Mammary epithelial cell (primary cell): ENCODE measurements around the gene GJC2.

Experiments
- EZH2 ChIP-seq: IDR thresholded peaks from 2 replicates; pipeline ENCODE4 v1.6.1; 2012; ENCODE audit warnings: low read length, inconsistent platforms, borderline replicate concordance
- TF ChIP-seq, protein P1 (sequence below), 2 donors: IDR thresholded peaks in 1 of 2; conservative IDR thresholded peaks in 1 of 2; 2 replicates each; pipeline ENCODE4 v1.5.1; 2011 to 2012; ENCODE audit warnings: inconsistent platforms in 2 of 2, low read length in 2 of 2, mild to moderate bottlenecking in 2 of 2, control low read depth in 1 of 2, low read depth in 1 of 2; ENCODE audit not compliant: insufficient read depth in 1 of 2; ENCODE audit errors: extremely low read depth in 1 of 2

DNA sequence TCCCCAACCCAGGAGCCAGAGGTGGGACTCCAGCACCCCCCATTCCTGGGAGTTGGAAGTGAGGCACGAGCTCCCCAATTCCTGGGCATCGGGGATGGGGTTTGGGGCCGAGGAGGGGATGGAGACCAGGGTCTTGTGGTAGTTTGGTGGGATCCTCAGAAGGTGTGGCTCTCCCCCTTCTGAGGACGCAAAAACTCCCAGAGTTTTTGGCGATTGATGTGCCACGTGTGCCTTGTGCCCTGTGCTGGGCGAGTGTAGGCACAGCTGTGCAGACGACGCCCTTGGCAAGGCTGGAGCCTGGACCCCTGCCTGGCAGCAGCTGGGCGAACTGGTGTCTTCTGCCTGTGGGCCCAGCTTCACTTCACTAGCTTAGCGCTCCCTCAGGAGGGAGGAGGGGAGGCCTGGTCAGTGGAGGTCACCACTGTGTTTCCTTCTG lies 7.0 kb upstream of the GJC2 start:
- TF ChIP-seq, protein P1, sequence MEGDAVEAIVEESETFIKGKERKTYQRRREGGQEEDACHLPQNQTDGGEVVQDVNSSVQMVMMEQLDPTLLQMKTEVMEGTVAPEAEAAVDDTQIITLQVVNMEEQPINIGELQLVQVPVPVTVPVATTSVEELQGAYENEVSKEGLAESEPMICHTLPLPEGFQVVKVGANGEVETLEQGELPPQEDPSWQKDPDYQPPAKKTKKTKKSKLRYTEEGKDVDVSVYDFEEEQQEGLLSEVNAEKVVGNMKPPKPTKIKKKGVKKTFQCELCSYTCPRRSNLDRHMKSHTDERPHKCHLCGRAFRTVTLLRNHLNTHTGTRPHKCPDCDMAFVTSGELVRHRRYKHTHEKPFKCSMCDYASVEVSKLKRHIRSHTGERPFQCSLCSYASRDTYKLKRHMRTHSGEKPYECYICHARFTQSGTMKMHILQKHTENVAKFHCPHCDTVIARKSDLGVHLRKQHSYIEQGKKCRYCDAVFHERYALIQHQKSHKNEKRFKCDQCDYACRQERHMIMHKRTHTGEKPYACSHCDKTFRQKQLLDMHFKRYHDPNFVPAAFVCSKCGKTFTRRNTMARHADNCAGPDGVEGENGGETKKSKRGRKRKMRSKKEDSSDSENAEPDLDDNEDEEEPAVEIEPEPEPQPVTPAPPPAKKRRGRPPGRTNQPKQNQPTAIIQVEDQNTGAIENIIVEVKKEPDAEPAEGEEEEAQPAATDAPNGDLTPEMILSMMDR (conservative IDR thresholded peaks at IDR 0.05 in 1 of 2, IDR thresholded peaks at IDR 0.05 in 1 of 2; ENCODE audit: extremely low read depth in 1 of 2, insufficient read depth in 1 of 2, low read depth in 1 of 2, low read length in 2 of 2) = no peak
- no peak for TF ChIP-seq EZH2
